Mammary epithelial cell (primary cell): ENCODE data around the gene NKD2.

Source experiments
- EZH2 ChIP-seq: IDR thresholded peaks from 2 replicates; pipeline ENCODE4 v1.6.1; 2012; ENCODE audit warnings: low read length, inconsistent platforms, borderline replicate concordance
- TF ChIP-seq, protein P1 (sequence below), 2 donors: IDR thresholded peaks in 1 of 2; conservative IDR thresholded peaks in 1 of 2; 2 replicates each; pipeline ENCODE4 v1.5.1; 2011 to 2012; ENCODE audit warnings: inconsistent platforms in 2 of 2, low read length in 2 of 2, mild to moderate bottlenecking in 2 of 2, control low read depth in 1 of 2, low read depth in 1 of 2; ENCODE audit not compliant: insufficient read depth in 1 of 2; ENCODE audit errors: extremely low read depth in 1 of 2

DNA sequence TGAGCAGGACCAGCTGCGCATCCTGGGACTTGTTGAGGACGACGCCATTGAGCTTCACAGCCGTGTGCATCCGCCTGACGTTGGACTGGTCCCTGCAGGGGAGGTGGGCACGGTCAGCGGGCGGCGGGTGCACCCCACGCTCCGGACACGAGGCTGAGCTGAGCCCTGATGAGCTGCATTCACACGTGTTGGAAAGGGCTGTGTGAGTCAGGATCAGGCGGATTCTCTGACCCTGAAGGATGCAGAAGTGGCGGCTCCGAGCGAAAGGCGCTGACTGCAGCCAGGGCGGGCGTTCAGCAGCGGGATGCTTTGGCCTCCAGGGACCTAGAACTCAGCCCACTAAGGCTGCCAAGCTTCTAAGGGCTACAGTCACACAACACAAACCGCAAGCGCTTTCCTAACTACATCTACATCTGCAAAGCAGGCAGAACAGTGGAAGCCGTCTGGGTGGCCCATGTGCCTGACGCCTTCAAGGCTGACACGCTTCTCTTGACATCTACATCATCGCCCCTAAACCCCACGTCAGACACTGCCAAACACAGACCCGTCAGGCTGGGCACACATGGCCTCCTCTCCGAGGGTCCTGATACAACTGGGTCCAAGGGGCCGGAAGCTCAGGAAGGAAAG is 44.9 kb downstream of the NKD2 start:
- TF ChIP-seq, protein P1, sequence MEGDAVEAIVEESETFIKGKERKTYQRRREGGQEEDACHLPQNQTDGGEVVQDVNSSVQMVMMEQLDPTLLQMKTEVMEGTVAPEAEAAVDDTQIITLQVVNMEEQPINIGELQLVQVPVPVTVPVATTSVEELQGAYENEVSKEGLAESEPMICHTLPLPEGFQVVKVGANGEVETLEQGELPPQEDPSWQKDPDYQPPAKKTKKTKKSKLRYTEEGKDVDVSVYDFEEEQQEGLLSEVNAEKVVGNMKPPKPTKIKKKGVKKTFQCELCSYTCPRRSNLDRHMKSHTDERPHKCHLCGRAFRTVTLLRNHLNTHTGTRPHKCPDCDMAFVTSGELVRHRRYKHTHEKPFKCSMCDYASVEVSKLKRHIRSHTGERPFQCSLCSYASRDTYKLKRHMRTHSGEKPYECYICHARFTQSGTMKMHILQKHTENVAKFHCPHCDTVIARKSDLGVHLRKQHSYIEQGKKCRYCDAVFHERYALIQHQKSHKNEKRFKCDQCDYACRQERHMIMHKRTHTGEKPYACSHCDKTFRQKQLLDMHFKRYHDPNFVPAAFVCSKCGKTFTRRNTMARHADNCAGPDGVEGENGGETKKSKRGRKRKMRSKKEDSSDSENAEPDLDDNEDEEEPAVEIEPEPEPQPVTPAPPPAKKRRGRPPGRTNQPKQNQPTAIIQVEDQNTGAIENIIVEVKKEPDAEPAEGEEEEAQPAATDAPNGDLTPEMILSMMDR (conservative IDR thresholded peaks at IDR 0.05 in 1 of 2, IDR thresholded peaks at IDR 0.05 in 1 of 2; ENCODE audit: extremely low read depth in 1 of 2, insufficient read depth in 1 of 2, low read depth in 1 of 2, low read length in 2 of 2), result no peak
- no peak for TF ChIP-seq EZH2
